GM18498 (cell line): ENCODE results near the gene LIMK2.
"Not testable (repeated sequence)": the region's sequence is repeated elsewhere in the genome, so short reads cannot be mapped to it uniquely, and the experiment has no call there.

Experiments
- ATAC-seq: cut with Tn5 transposase; IDR thresholded peaks from one replicate; pipeline ENCODE4 v1.9.1; 2021; ENCODE audit warnings: mild to moderate bottlenecking, moderate library complexity; ENCODE audit not compliant: unreplicated experiment

Gene LIMK2

GRCh38 chr22:31241936-31242335 lies 29.8 kb downstream of the LIMK2 start:
- no peak for ATAC-seq

GRCh38 chr22:31243339-31244045 lies 31.4 kb downstream of the LIMK2 start:
- ATAC-seq: no peak

GRCh38 chr22:31244046-31244942 lies 32.2 kb downstream of the LIMK2 start:
- no peak for ATAC-seq

GRCh38 chr22:31244943-31245451 lies 32.9 kb downstream of the LIMK2 start:
- no peak for ATAC-seq

GRCh38 chr22:31245998-31246397 lies 33.9 kb downstream of the LIMK2 start:
- not testable (repeated sequence) for ATAC-seq

GRCh38 chr22:31246687-31247086 lies 34.6 kb downstream of the LIMK2 start:
- no peak for ATAC-seq

- no peak for ATAC-seq
These were observed 35.6 kb downstream of the LIMK2 start for GRCh38 chr22:31247726-31248125.

- no peak for ATAC-seq
These were observed 36.1 kb downstream of the LIMK2 start for GRCh38 chr22:31248138-31248745.

GRCh38 chr22:31248965-31249958 lies 37.2 kb downstream of the LIMK2 start:
- ATAC-seq: no peak

- ATAC-seq: no peak
These were observed 38.9 kb downstream of the LIMK2 start for GRCh38 chr22:31250740-31251600.

GRCh38 chr22:31253949-31254348 lies 41.9 kb downstream of the LIMK2 start:
- no peak for ATAC-seq

GRCh38 chr22:31259798-31260473 lies 47.8 kb downstream of the LIMK2 start:
- ATAC-seq: no peak

- ATAC-seq: no peak
These were observed 48.4 kb downstream of the LIMK2 start for GRCh38 chr22:31260474-31260856.

GRCh38 chr22:31262312-31263133 lies 50.4 kb downstream of the LIMK2 start:
- ATAC-seq: no peak

GRCh38 chr22:31263896-31264640 lies 52.0 kb downstream of the LIMK2 start:
- no peak for ATAC-seq

- ATAC-seq: no peak
These were observed 56.2 kb downstream of the LIMK2 start for GRCh38 chr22:31268281-31268680.

GRCh38 chr22:31269892-31270579 lies 57.9 kb downstream of the LIMK2 start:
- no peak for ATAC-seq
